Fibroblast of mammary gland (primary cell): ENCODE data around the gene GLCCI1.

Experiments used
- DNase-seq: peaks from one replicate; pipeline ENCODE4 v3.0.0-alpha.2; 2010; ENCODE audit warnings: low read depth
- H3K4me3 ChIP-seq: 2 replicates; pipeline ENCODE4 v1.5.1; 2011; ENCODE audit warnings: low read depth, mild to moderate bottlenecking, low read length, moderate library complexity; ENCODE audit not compliant: control insufficient read depth
- CTCF ChIP-seq: conservative IDR thresholded peaks from 2 replicates; pipeline ENCODE4 v1.5.1; 2011; ENCODE audit warnings: low read depth, low read length, inconsistent platforms; ENCODE audit not compliant: control insufficient read depth, insufficient read depth

The GLCCI1 gene

GRCh38 chr7:7972128-7972527, 3.5 kb downstream of the GLCCI1 start:
- no peak overlapping the region for H3K4me3 ChIP-seq
- no peak for DNase-seq
- TF ChIP-seq CTCF, result no peak

- no peak for TF ChIP-seq CTCF
Observed at GRCh38 chr7:7972922-7973594, 4.5 kb downstream of the GLCCI1 start.

GRCh38 chr7:7976677-7977076, 8.1 kb downstream of the GLCCI1 start:
- no peak for DNase-seq
- TF ChIP-seq CTCF, result no peak
- H3K4me3 ChIP-seq, result no peak overlapping the region

More at GRCh38 chr7:7972922-7973594, 4.5 kb downstream of the GLCCI1 start:
- H3K4me3 ChIP-seq, result no peak overlapping the region
- no peak for DNase-seq

GRCh38 chr7:7977774-7978173, 9.2 kb downstream of the GLCCI1 start:
- DNase-seq, result no peak
- no peak overlapping the region for H3K4me3 ChIP-seq
- TF ChIP-seq CTCF, result no peak

GRCh38 chr7:7978860-7979259, 10.3 kb downstream of the GLCCI1 start:
- no peak for TF ChIP-seq CTCF
- no peak for DNase-seq
- no peak overlapping the region for H3K4me3 ChIP-seq

- no peak for TF ChIP-seq CTCF
- no peak for DNase-seq
- no peak overlapping the region for H3K4me3 ChIP-seq
Observed at GRCh38 chr7:7979558-7979957, 11.0 kb downstream of the GLCCI1 start.

GRCh38 chr7:7980134-7980533, 11.5 kb downstream of the GLCCI1 start:
- DNase-seq, result no peak
- H3K4me3 ChIP-seq, result no peak overlapping the region
- no peak for TF ChIP-seq CTCF
